Left lobe of liver (tissue), 2 donors: ENCODE results near the gene KRT75. TPM values are rescaled to one million over a fixed set of nuclear protein-coding genes. Genes with fewer than 3 reads are reported as not detected.
"Not testable (repeated sequence)": the region's sequence is repeated elsewhere in the genome, so short reads cannot be mapped to it uniquely, and the experiment has no call there.

Experiments used
- ATAC-seq: fragments of 200-7000 bp; cut with Tn5 transposase; one replicate; pipeline ENCODE4 v1.9.1; 2020; ENCODE audit warnings: mild to moderate bottlenecking, moderate library complexity
- DNase-seq: peaks from one replicate; pipeline ENCODE4 v3.0.0-alpha.2; 2020; ENCODE audit warnings: low spot score
- total RNA-seq: library from RNA; stranded (reverse); gene quantifications from one replicate; pipeline ENCODE4 v1.2.1, GENCODE V29; 2021
- donor health status: DM: no; HTN: no; CAD: no; lungs with moderate emphysema.
- donor health status: DM: no; HTN: yes; CAD: no.

KRT75 gene
- total RNA-seq, 1 donor from 2014 or later: not detected

GRCh38 chr12:52418576-52419110, 15.5 kb downstream of the KRT75 start:
- DNase-seq: no peak
- ATAC-seq: no peak

GRCh38 chr12:52417740-52418139, 16.4 kb downstream of the KRT75 start:
- DNase-seq (no peak), ATAC-seq (no peak)

GRCh38 chr12:52416795-52417194, 17.4 kb downstream of the KRT75 start:
- no peak for DNase-seq
- ATAC-seq: no peak

GRCh38 chr12:52415870-52416750, 18.1 kb downstream of the KRT75 start:
- ATAC-seq: peak; percentile 59
- no peak for DNase-seq

- DNase-seq (no peak), ATAC-seq (no peak)
Observed at GRCh38 chr12:52414936-52415335, 19.2 kb downstream of the KRT75 start.

GRCh38 chr12:52413782-52414345, 20.3 kb downstream of the KRT75 start:
- no peak for ATAC-seq
- no peak for DNase-seq

GRCh38 chr12:52413202-52413601, 21.0 kb downstream of the KRT75 start:
- DNase-seq (no peak), ATAC-seq (no peak)

GRCh38 chr12:52411815-52412214, 22.4 kb downstream of the KRT75 start:
- DNase-seq (no peak), ATAC-seq (no peak)

GRCh38 chr12:52410589-52411248, 23.5 kb downstream of the KRT75 start:
- DNase-seq, ATAC-seq: not testable (repeated sequence)

GRCh38 chr12:52407918-52408317, 26.3 kb downstream of the KRT75 start:
- no peak for DNase-seq
- ATAC-seq: no peak

- no peak for DNase-seq
- no peak for ATAC-seq
Observed at GRCh38 chr12:52405922-52406385, 28.2 kb downstream of the KRT75 start, which contains the start of gene KRT82. TSS of gene KRT82 (minus strand) at chr12:52406335. CDS start at chr12:52406277, 58 bp downstream.

GRCh38 chr12:52404951-52405350, 29.2 kb downstream of the KRT75 start:
- DNase-seq (no peak), ATAC-seq (no peak)

- no peak for ATAC-seq
- no peak for DNase-seq
Observed at GRCh38 chr12:52403561-52403960, 30.6 kb downstream of the KRT75 start.

GRCh38 chr12:52402873-52403540, 31.2 kb downstream of the KRT75 start:
- ATAC-seq: no peak
- DNase-seq: no peak

GRCh38 chr12:52402377-52402776, 31.8 kb downstream of the KRT75 start:
- DNase-seq: no peak
- no peak for ATAC-seq

- DNase-seq (no peak), ATAC-seq (no peak)
Observed at GRCh38 chr12:52401926-52402325, 32.2 kb downstream of the KRT75 start.

GRCh38 chr12:52401526-52401925, 32.6 kb downstream of the KRT75 start:
- DNase-seq: no peak

GRCh38 chr12:52400906-52401305, 33.3 kb downstream of the KRT75 start:
- ATAC-seq: no peak
- DNase-seq: no peak

More at GRCh38 chr12:52401526-52401925, 32.6 kb downstream of the KRT75 start:
- no peak for ATAC-seq

- DNase-seq (no peak), ATAC-seq (no peak)
Observed at GRCh38 chr12:52399756-52400155, 34.4 kb downstream of the KRT75 start.

- no peak for ATAC-seq
Observed at GRCh38 chr12:52398176-52398575, 36.0 kb downstream of the KRT75 start.

GRCh38 chr12:52396656-52397055, 37.5 kb downstream of the KRT75 start:
- ATAC-seq: no peak
- no peak for DNase-seq

More at GRCh38 chr12:52398176-52398575, 36.0 kb downstream of the KRT75 start:
- DNase-seq: no peak
